Measurements from ENCODE around the gene RAB11A. TPM values are rescaled to one million over a fixed set of nuclear protein-coding genes. Genes with fewer than 3 reads are reported as not detected.

Gene RAB11A
- total RNA-seq, 3 donors from 2014 or later (not counting 1 experiment from before 2014, with no cell fraction given), result 84.7 to 97.1 (median 87.5) TPM

GRCh38 chr15:65873256-65873655, 4.0 kb downstream of the RAB11A start:
- Histone ChIP-seq H3K9me3 (ENCODE audit: control insufficient read depth, insufficient read depth, low read length) (no peaks in the 10 kb centered on the region), H3K36me3 (ENCODE audit: control insufficient read depth, insufficient read depth, low read length) (peaks cover 21% of the 10 kb centered on the region), H3K27me3 (ENCODE audit: control insufficient read depth, insufficient read depth, low read length) (no peaks in the 10 kb centered on the region), H3K27ac (ENCODE audit: low read length) (no peak overlapping the region), H3K4me1 (ENCODE audit: control insufficient read depth, insufficient read depth, low read length) (peaks cover 11% of the 10 kb centered on the region), H3K4me3 (ENCODE audit: low read length) (no peak overlapping the region)
- no peaks in the 10 kb centered on the region for H3K9me3 Mint-ChIP-seq
- intact Hi-C loops (cut with micrococcal nuclease), result no loop called here
- no peak overlapping the region for H3K4me3 Mint-ChIP-seq
- no peak overlapping the region for H3K27ac Mint-ChIP-seq
- H3K36me3 Mint-ChIP-seq, result no peaks in the 10 kb centered on the region
- H3K4me1 Mint-ChIP-seq, result peaks cover 37 to 44% of the 10 kb centered on the region in 2 donors
- no peaks in the 10 kb centered on the region for H3K27me3 Mint-ChIP-seq (ENCODE audit: low read depth in 2 of 2)
- ATAC-seq (no peak), DNase-seq (no peak)
- TF ChIP-seq CTCF (IDR thresholded peaks at IDR 0.05), result no peak

- Histone ChIP-seq H3K36me3 (ENCODE audit: control insufficient read depth, insufficient read depth, low read length) (peaks cover 41% of the 10 kb centered on the region), H3K4me3 (ENCODE audit: low read length) (no peak overlapping the region), H3K27me3 (ENCODE audit: control insufficient read depth, insufficient read depth, low read length) (no peaks in the 10 kb centered on the region), H3K9me3 (ENCODE audit: control insufficient read depth, insufficient read depth, low read length) (no peaks in the 10 kb centered on the region), H3K4me1 (ENCODE audit: control insufficient read depth, insufficient read depth, low read length) (peaks cover 2% of the 10 kb centered on the region), H3K27ac (ENCODE audit: low read length) (no peak overlapping the region)
- H3K36me3 Mint-ChIP-seq, result no peaks in the 10 kb centered on the region
- no peak for TF ChIP-seq CTCF (IDR thresholded peaks at IDR 0.05)
- H3K27ac Mint-ChIP-seq, result no peak overlapping the region
- H3K27me3 Mint-ChIP-seq (ENCODE audit: low read depth in 2 of 2), result no peaks in the 10 kb centered on the region
- ATAC-seq (no peak), DNase-seq (no peak)
- peaks cover 22% of the 10 kb centered on the region in 2 donors for H3K4me1 Mint-ChIP-seq
- no peaks in the 10 kb centered on the region for H3K9me3 Mint-ChIP-seq
- H3K4me3 Mint-ChIP-seq, result no peak overlapping the region
- intact Hi-C loops (cut with micrococcal nuclease), result no loop called here
- no CpG with 5 or more reads among the region's 1 CpG for WGBS (ENCODE audit: insufficient coverage)
Measured at GRCh38 chr15:65875458-65875857, 6.2 kb downstream of the RAB11A start.

GRCh38 chr15:65877749-65878148, 8.5 kb downstream of the RAB11A start:
- Histone ChIP-seq H3K4me1 (ENCODE audit: control insufficient read depth, insufficient read depth, low read length) (peaks cover 5% of the 10 kb centered on the region), H3K4me3 (ENCODE audit: low read length) (no peak overlapping the region), H3K9me3 (ENCODE audit: control insufficient read depth, insufficient read depth, low read length) (no peaks in the 10 kb centered on the region), H3K36me3 (ENCODE audit: control insufficient read depth, insufficient read depth, low read length) (peaks cover 52% of the 10 kb centered on the region), H3K27ac (ENCODE audit: low read length) (no peak overlapping the region), H3K27me3 (ENCODE audit: control insufficient read depth, insufficient read depth, low read length) (no peaks in the 10 kb centered on the region)
- ATAC-seq, result peak in 1 of 3 donors; percentile 68
- Mint-ChIP-seq H3K27ac (no peak overlapping the region), H3K36me3 (no peaks in the 10 kb centered on the region), H3K4me1 (peaks cover 19 to 23% of the 10 kb centered on the region in 2 donors), H3K9me3 (no peaks in the 10 kb centered on the region), H3K27me3 (ENCODE audit: low read depth in 2 of 2) (no peaks in the 10 kb centered on the region), H3K4me3 (no peak overlapping the region)
- no peak for TF ChIP-seq CTCF (IDR thresholded peaks at IDR 0.05)
- intact Hi-C loops (cut with micrococcal nuclease), result no loop called here
- DNase-seq, result no peak
- 89% methylated on average over 3 of the region's 3 CpGs for WGBS (ENCODE audit: insufficient coverage)

- peak overlapping the region; percentile 16 to 37 for H3K27ac Mint-ChIP-seq
- TF ChIP-seq CTCF (IDR thresholded peaks at IDR 0.05), result no peak
- peak in 1 of 2 donors; percentile 33 for DNase-seq
- Histone ChIP-seq H3K9me3 (ENCODE audit: control insufficient read depth, insufficient read depth, low read length) (no peaks in the 10 kb centered on the region), H3K4me1 (ENCODE audit: control insufficient read depth, insufficient read depth, low read length) (peaks cover 5% of the 10 kb centered on the region), H3K27me3 (ENCODE audit: control insufficient read depth, insufficient read depth, low read length) (no peaks in the 10 kb centered on the region), H3K4me3 (ENCODE audit: low read length) (no peak overlapping the region), H3K36me3 (ENCODE audit: control insufficient read depth, insufficient read depth, low read length) (peaks cover 58% of the 10 kb centered on the region), H3K27ac (ENCODE audit: low read length) (no peak overlapping the region)
- H3K9me3 Mint-ChIP-seq, result no peaks in the 10 kb centered on the region
- no peaks in the 10 kb centered on the region for H3K27me3 Mint-ChIP-seq (ENCODE audit: low read depth in 2 of 2)
- 58% methylated on average over 3 of the region's 3 CpGs for WGBS (ENCODE audit: insufficient coverage)
- H3K4me3 Mint-ChIP-seq, result peak overlapping the region; percentile 9
- ATAC-seq, result peak in 2 of 3 donors; percentile 15 to 48
- H3K36me3 Mint-ChIP-seq, result peaks cover 9% of the 10 kb centered on the region
- H3K4me1 Mint-ChIP-seq, result peaks cover 18 to 31% of the 10 kb centered on the region in 2 donors
- intact Hi-C loops (cut with micrococcal nuclease), result no loop called here
Measured at GRCh38 chr15:65881766-65882434, 12.6 kb downstream of the RAB11A start.
